ENCODE measurements around the gene CDH18. TPM values are rescaled to one million over a fixed set of nuclear protein-coding genes. Genes with fewer than 3 reads are reported as not detected.

CDH18 gene
- total RNA-seq, 1 experiment from 2014 or later, result 0.86 TPM

- H3K27me3 Mint-ChIP-seq (ENCODE audit: insufficient read depth, unreplicated experiment), result no peaks in the 10 kb centered on the region
- intact Hi-C loops (cut with micrococcal nuclease; ENCODE audit: unreplicated experiment), result no loop called here
- Histone ChIP-seq H3K36me3 (ENCODE audit: control insufficient read depth, insufficient read depth, low read length) (no peaks in the 10 kb centered on the region), H3K27me3 (replicated peaks; ENCODE audit: control insufficient read depth, insufficient read depth, low read length) (no peaks in the 10 kb centered on the region), H3K4me1 (no peaks in the 10 kb centered on the region), H3K9me3 (no peaks in the 10 kb centered on the region), H3K4me3 (ENCODE audit: low read depth, low read length) (no peak overlapping the region)
- TF ChIP-seq CTCF (IDR thresholded peaks at IDR 0.05; ENCODE audit: insufficient read depth in 1 of 2, low read depth in 1 of 2, low read length in 1 of 2, severe bottlenecking in 1 of 2, unreplicated experiment in 1 of 2), result no peak
- no peak for DNase-seq
- no peak overlapping the region for H3K4me3 Mint-ChIP-seq (ENCODE audit: unreplicated experiment)
- CTCF ChIA-PET, result no interaction called here
- BruUV-seq (replicated peaks), result no TSS peak
- H3K36me3 Mint-ChIP-seq (ENCODE audit: insufficient read depth, unreplicated experiment), result no peaks in the 10 kb centered on the region
- POLR2A ChIA-PET, result no interaction called here
- no peak overlapping the region for H3K27ac Mint-ChIP-seq (ENCODE audit: unreplicated experiment)
- H3K9me3 Mint-ChIP-seq (ENCODE audit: unreplicated experiment), result peaks cover 10% of the 10 kb centered on the region
- no peaks in the 10 kb centered on the region for H3K4me1 Mint-ChIP-seq (ENCODE audit: low read depth, unreplicated experiment)
These were observed 259.4 kb downstream of the CDH18 start for GRCh38 chr5:19728571-19728970.

DNA sequence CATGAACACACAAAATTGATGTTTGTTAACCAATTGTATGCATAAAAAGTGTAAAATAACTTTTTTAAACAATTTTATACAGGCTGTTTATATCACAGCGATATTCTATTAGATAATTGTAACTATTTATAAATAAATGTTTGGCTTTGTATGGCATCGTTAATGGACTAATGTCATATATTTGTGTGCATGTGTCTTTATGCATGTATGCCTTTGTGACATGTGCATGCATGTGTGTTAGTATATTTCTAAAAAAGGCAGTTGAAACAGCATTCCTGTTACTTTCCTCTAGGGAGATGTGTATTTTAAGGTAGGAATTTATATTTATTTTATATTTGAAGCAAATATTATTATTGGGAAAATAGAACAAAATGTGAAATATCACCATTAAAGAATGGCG, 268.9 kb downstream of the CDH18 start:
- H3K4me3 ChIP-seq (ENCODE audit: low read depth, low read length), result no peak overlapping the region
- no peaks in the 10 kb centered on the region for H3K27me3 ChIP-seq (replicated peaks; ENCODE audit: control insufficient read depth, insufficient read depth, low read length)
- no peaks in the 10 kb centered on the region for H3K4me1 ChIP-seq
- H3K4me3 Mint-ChIP-seq (ENCODE audit: unreplicated experiment), result no peak overlapping the region
- no peaks in the 10 kb centered on the region for H3K9me3 ChIP-seq
- no peak for TF ChIP-seq CTCF (IDR thresholded peaks at IDR 0.05; ENCODE audit: insufficient read depth in 1 of 2, low read depth in 1 of 2, low read length in 1 of 2, severe bottlenecking in 1 of 2, unreplicated experiment in 1 of 2)
- ChIA-PET POLR2A (no interaction called here), CTCF (no interaction called here)
- H3K36me3 ChIP-seq (ENCODE audit: control insufficient read depth, insufficient read depth, low read length), result no peaks in the 10 kb centered on the region
- intact Hi-C loops (cut with micrococcal nuclease; ENCODE audit: unreplicated experiment), result no loop called here
- no peaks in the 10 kb centered on the region for H3K36me3 Mint-ChIP-seq (ENCODE audit: insufficient read depth, unreplicated experiment)
- no peaks in the 10 kb centered on the region for H3K9me3 Mint-ChIP-seq (ENCODE audit: unreplicated experiment)
- BruUV-seq (replicated peaks), result no TSS peak
- H3K4me1 Mint-ChIP-seq (ENCODE audit: low read depth, unreplicated experiment), result no peaks in the 10 kb centered on the region
- H3K27ac Mint-ChIP-seq (ENCODE audit: unreplicated experiment), result no peak overlapping the region
- no peak for DNase-seq
- H3K27me3 Mint-ChIP-seq (ENCODE audit: insufficient read depth, unreplicated experiment), result no peaks in the 10 kb centered on the region

- 0 out of 2 replicates have a peak, but pooled peaks cover 3% of the 10 kb centered on the region for H3K9me3 ChIP-seq
- H3K4me3 ChIP-seq (ENCODE audit: low read depth, low read length), result no peak overlapping the region
- peaks cover 11% of the 10 kb centered on the region for H3K36me3 Mint-ChIP-seq (ENCODE audit: insufficient read depth, unreplicated experiment)
- no peaks in the 10 kb centered on the region for H3K27me3 ChIP-seq (replicated peaks; ENCODE audit: control insufficient read depth, insufficient read depth, low read length)
- H3K4me3 Mint-ChIP-seq (ENCODE audit: unreplicated experiment), result no peak overlapping the region
- ChIA-PET POLR2A (no interaction called here), CTCF (no interaction called here)
- H3K27me3 Mint-ChIP-seq (ENCODE audit: insufficient read depth, unreplicated experiment), result no peaks in the 10 kb centered on the region
- no peaks in the 10 kb centered on the region for H3K36me3 ChIP-seq (ENCODE audit: control insufficient read depth, insufficient read depth, low read length)
- no peaks in the 10 kb centered on the region for H3K4me1 ChIP-seq
- no peak for TF ChIP-seq CTCF (IDR thresholded peaks at IDR 0.05; ENCODE audit: insufficient read depth in 1 of 2, low read depth in 1 of 2, low read length in 1 of 2, severe bottlenecking in 1 of 2, unreplicated experiment in 1 of 2)
- H3K27ac Mint-ChIP-seq (ENCODE audit: unreplicated experiment), result no peak overlapping the region
- no peaks in the 10 kb centered on the region for H3K4me1 Mint-ChIP-seq (ENCODE audit: low read depth, unreplicated experiment)
- intact Hi-C loops (cut with micrococcal nuclease; ENCODE audit: unreplicated experiment), result no loop called here
- peaks cover 10% of the 10 kb centered on the region for H3K9me3 Mint-ChIP-seq (ENCODE audit: unreplicated experiment)
- BruUV-seq (replicated peaks), result no TSS peak
- no peak for DNase-seq
These were observed 274.3 kb downstream of the CDH18 start for GRCh38 chr5:19713740-19714139.
